Skeletal muscle cell (primary cell): ENCODE measurements around the gene ZBTB22.

Experiments used
- DNase-seq: peaks from one replicate; pipeline ENCODE4 v3.0.0-alpha.2; 2010; ENCODE audit warnings: low read depth
- H3K4me3 ChIP-seq: 2 replicates; pipeline ENCODE4 v1.5.1; 2011; ENCODE audit warnings: low read depth, mild to moderate bottlenecking, control low read depth, low read length, moderate library complexity

Gene ZBTB22

GRCh38 chr6:33312361-33313104 is 5.0 kb downstream of the ZBTB22 start:
- no peak for DNase-seq

DNA sequence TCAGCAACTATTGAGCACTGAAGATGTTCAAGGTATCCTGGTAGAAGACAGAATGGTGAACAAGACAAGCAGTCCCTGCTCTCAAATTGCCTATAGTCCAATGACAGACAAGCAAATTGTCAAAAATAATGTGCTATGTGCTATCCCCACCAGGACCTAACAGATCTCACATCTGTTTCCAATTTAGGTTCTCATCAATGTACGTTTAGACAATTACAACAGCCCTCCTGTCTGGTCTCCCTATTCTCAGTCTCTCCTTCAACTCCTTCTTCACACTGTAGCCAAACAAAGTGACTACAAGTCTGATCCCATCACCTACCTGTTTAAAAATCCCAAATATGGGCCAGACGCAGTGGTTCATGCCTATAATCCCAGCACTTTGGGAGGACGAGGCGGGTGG is 11.2 kb downstream of the ZBTB22 start:
- DNase-seq, result no peak
- no peak overlapping the region for H3K4me3 ChIP-seq

More at GRCh38 chr6:33312361-33313104, 5.0 kb downstream of the ZBTB22 start:
- peak overlapping the region; percentile 74 for H3K4me3 ChIP-seq

GRCh38 chr6:33305052-33305451 is 12.5 kb downstream of the ZBTB22 start:
- no peak overlapping the region for H3K4me3 ChIP-seq
- DNase-seq, result no peak

DNA sequence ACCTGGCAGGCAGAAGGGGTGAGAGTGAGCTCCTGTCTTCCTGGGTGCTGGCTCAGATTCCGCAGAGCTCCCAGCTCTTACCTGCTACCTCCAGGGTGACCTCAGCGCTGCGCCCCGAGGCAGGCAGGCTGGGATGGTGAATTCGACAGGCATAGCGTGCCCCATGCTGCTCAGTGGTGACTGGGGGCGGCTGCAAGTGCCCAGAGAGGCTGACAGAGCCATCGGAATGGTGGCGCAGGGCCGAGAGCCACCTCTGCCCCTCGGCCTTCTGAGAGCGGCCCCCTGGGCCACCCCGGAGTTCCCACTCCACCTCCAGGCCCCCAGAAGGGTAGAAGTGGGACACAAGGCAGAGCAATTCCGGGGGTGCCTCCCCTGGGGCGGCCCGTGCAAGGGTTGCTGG is 13.3 kb downstream of the ZBTB22 start:
- H3K4me3 ChIP-seq, result no peak overlapping the region
- no peak for DNase-seq

DNA sequence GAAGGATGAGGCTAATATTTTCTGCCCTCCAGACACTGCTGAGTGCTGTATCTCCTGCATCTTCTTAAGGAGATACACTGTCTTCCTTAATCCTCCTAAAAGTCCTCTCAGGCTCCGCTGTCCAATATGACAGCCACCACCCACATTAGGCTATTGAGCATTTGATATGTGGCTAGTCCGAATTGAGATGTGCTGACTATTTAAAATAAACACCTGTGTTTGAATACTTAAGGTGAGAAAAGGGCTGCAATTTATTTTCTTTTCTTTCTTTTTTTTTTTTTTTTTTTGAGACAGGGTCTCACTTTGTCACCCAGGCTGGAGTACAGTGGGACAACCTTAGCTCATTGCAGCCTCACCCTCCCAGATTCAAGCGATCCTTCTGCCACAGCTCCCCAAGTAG is 15.7 kb downstream of the ZBTB22 start:
- DNase-seq, result no peak
- no peak overlapping the region for H3K4me3 ChIP-seq

DNA sequence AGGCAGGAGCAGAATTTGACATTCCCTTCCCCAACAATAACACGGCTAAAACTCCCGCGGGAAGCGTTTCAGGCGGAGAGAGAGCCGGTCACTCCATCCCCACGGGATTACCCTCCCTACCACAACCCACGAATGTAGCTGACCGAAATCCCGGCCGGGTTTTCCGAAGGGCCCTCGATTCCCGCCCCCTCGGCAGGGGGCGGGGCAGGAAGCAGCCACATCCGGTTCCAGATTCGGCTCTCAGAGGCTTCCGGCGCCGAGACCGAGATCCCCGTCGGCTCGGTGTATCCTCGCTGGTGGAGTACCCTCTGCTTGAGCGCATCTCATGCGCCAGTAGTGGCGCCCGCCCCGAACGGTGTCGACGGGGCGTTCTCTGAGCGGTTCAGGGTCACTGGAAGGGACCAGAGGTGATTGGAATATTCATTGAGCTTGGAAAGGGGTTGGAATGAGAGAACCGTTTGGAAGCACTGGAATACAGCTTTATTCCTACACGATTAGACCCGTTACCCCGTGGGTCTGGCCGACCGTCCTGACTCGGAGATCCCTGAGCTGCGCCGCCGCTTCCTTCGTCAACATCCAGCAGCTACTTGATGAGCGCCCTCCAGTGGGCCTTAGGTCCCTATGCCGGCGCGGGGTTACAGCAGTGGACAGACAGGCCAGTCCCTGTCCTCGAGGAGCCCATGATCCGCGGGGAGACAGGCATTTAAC is 18.2 kb downstream of the ZBTB22 start:
- DNase-seq, result peak; percentile 66
- H3K4me3 ChIP-seq, result peak overlapping the region; percentile 76

DNA sequence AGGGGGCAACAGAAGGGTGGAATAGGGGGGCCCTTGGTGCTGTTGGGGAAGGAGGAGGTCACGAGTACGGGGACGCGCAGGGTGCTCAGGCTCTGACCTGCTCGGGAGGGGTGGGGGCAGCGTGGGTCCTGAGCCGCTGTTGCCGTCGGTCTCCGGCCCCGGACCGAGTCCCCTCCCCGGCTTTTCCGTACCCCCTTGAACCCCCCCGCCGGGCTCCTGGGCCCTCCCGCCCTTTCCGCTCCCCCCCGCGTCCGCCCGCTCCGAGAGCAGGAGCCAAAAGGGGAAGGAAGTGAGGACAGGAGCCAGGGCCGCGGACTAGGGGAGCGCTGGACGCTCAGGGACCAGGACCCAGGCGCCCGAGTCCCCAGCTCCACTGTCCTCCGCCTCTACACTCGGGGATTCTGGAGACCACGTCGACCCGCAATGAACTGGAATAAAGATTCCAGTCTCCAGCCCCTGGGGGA is 18.7 kb downstream of the ZBTB22 start, which contains the start of gene RGL2:
Gene RGL2, minus strand, starts transcription at position 170 of the 464 bp plus-strand sequence. CDS start 332 bp downstream, outside the sequence.
- DNase-seq, result no peak

DNA sequence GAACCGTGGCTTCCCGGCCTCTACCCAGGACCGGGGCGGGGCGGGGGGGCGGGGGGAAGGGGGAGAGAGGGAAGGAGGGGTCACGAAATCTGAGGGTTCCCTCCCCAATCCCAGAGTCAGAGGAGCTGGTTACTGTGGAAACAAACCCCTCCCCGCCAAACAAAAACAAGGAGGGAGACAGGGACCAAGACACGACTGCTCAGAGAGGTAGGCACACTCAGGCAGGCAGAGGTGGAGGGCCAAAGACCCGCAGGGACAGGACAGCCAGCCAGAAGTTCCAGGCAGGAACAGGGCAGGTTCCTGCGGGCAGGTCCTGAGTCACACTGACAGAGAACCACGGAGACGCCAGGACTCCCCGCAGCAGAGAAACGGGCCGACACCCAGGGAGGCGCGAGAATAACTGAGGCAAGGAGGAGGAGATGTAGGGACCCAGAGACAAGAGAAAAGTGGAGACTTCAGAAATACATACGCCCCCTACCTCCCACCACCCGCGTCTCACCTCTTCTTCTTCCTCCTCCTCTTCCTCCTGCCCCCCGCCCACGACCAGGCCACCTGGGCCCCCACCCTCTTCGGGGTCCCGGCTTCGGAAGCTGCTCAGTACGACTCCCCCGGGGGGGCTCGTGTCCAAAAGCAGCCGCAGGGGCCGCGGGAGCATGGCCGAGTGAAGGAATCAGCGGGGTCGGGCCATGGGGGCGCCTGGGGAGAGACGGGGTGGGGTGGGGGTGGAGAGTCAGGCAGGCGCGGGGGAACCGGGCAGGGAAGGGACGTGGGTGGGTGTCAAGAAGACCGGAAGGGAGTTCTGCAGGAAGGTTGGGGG is 19.4 kb downstream of the ZBTB22 start:
- DNase-seq, result no peak
- H3K4me3 ChIP-seq, result peak overlapping the region; percentile 76

More for the DNA sequence above, 18.7 kb downstream of the ZBTB22 start, which contains the start of gene RGL2:
- peak within 1 kb of the TSS; percentile 76 for H3K4me3 ChIP-seq

DNA sequence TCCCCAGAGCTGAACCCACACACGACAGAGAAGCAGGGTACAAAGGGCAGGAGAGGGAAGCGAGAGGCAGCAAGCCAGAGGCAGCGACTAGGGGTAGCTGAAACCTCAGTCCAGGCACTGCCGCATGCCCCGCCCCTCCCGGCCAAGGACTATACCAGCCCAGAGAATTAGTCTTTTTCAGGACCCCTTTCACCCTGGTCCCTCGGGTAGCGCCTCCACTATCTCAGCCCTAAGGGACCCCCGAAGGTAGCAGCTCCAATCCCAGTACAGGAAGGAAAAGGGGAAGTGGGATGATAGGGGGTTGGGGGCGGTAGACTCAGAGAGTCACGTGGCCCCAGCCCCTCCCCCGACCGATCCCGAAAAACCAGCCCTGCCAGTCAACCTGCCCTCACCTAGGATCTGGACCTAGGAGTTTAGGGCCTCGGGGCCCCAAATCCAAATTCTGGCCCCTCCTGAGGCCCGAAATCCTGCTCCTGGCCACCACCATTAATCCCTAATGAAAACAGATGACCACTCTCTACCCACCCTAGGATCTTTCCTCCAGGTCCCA is 20.1 kb downstream of the ZBTB22 start:
- peak overlapping the region; percentile 76 for H3K4me3 ChIP-seq
- DNase-seq, result no peak

DNA sequence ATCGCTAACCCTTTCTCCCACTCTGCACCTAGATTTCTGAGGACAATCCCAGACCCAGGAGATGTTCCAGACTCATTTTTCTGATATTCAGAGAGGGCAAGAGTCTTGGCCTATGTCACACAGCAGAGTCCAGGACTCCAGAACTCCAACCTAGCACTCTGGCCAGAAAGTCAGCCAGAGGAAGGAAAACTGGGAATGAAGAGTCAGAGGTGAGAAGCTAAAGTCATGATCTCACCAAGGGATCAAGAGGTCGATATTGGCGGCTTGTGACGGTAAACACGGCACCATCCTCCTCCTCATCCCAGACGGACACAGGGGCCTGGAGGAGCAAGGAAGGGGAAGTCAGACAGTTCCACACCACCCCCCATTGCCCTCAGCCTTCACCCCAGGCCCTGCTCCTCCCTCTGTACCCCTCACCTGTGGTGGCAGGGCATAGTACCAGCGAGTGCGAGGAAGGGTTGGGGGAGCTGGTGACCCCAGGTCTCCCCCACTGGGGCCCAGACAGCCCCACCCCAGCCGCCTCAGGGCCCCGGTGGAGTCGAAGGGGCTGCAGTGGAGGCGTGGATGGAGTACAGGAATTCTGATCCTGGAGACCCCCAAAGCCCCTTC is 20.6 kb downstream of the ZBTB22 start:
- DNase-seq, result no peak
- H3K4me3 ChIP-seq, result peak overlapping the region; percentile 76

DNA sequence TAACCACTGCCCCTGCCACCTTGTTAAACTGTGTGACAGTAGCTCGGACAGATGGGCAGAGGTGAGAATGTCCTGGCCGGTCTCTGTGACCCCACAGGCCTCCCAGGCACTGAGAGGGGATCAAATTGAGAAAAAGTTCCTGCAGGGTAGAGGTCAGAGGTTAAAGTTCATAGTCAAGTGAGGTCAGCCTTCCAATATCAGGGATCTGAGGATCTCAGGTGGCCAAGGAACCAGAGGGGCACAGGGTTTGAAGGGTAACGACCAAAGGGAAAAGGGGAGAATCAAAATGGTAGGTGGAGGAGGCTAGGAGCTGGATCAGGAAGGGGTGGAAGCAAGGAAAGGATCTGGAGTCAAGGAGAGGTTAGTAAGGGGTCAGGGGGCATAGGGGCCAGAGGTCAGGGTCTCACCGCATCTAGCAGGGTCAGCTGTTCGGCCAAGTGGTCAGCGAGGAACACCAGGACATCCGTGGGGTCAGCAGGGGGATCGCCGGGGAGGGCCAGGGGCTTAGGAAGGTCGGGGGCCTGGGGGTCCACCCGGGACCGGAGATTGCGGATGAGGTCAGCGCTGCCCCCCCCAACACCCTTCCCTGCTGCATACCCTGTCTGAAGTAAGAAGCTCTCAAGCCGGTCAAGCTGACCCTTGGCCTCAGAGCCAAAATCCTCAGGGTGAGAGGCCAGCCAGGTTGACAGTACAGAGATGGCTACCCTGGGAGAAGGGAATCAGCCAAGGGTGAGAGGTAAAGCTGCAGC is 21.7 kb downstream of the ZBTB22 start:
- DNase-seq, result no peak

GRCh38 chr6:33294086-33294823 is 23.3 kb downstream of the ZBTB22 start:
- H3K4me3 ChIP-seq, result no peak overlapping the region
- no peak for DNase-seq

More for the DNA sequence above, 21.7 kb downstream of the ZBTB22 start:
- no peak overlapping the region for H3K4me3 ChIP-seq

DNA sequence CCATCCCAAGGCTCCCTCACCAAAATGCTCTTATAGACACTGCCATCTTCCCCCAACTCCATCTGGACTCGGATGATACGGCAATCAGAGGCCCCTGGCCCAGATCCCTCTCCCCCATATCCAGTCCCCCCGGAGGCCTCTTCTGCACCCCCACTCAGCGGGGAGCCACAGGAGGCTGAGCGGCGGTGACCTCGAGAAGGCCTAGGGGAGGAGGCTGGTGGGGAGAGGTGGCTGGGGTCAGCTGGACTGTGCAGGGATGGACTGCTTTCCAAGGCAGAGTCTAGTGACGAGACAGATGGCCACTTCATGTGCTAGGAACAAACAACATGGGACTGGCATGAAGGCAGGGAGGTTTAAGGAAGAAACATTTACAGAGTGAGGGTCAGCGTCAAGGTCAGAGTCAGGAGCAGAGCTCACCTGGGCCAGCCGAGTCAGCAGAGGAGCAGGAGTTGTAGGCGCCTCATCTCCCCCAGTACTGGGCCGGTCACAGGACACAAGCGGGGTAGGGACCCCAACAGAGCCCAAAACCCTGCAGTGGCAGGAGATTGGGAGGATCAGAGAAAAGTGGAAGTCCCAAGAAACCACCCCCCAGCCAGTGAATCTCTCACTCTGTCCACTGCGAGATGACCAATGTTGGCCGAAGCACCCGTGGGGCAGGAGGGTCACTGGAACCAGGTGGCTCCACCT is 24.4 kb downstream of the ZBTB22 start:
- DNase-seq, result no peak
- no peak overlapping the region for H3K4me3 ChIP-seq

GRCh38 chr6:33290459-33290858 is 27.1 kb downstream of the ZBTB22 start:
- peak overlapping the region; percentile 97 for H3K4me3 ChIP-seq
- DNase-seq, result no peak

DNA sequence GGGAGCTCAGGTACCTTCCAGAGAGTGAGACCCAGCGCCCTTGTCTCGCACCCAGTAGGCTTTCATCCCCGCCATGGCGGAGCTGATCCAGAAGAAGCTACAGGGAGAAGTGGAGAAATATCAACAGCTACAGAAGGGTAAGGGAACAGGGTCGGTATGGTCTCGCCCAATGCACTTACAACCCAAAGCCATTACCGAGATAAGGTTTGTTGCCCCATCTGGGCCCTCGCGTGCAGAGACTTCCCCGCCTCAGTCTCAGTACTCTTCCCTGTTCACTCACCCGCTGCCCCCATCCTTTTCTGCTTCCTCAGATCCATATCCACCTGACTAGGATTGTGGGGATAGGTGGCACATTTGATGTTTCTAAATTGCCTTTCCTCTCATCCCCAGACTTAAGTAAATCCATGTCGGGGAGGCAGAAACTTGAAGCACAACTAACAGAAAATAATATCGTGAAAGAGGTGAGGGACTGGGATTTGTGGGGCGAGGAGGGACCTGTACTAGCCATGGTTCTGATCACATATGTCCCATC is 27.7 kb downstream of the ZBTB22 start:
- DNase-seq, result no peak
- peak overlapping the region; percentile 97 for H3K4me3 ChIP-seq

DNA sequence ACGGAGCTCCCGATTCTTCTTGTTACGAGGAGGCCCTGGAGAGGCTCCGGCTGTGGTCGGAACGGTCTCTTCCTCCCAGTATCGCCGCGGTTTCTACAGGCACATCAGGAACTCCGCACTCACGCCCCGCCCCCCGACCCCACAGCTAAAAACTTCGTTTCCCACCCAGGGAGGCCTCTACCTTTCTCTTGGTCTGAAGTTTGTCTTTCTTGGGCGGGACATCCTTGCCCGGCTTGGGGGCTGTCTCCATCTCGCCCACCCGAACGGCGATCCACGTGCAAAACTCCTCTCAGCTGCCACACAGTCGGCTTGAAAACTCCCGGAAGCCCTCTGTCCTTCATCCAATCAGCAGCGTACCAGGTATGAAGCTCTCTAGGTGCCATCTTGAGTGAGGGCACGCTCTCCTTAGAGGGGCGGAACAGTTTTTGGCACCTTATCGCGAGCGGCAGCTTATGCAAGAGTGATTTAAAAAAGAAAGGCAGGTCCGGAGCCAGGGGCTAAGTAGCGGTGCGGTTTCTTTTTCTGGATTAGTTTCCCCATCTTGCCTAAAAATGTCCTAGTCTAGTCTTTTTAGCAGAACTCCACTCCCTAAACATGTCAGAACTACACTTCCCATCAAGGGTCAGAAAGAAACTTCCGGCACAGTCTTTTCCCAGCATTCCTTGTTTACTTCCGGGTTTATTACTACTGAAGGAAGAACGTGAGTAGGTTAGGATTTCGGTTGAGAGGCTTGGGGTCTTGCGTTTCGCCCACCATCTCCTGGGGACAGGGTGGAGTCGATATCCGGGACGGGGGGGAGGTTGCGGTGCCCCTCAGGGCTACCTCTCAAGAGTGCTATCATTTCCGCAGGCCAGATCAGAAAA is 28.4 kb downstream of the ZBTB22 start, which contains the start of the genes PFDN6 and WDR46:
Gene PFDN6, plus strand, starts transcription at position 681 of the 863 bp plus-strand sequence. CDS start 256 bp downstream, outside the sequence.
Gene WDR46, minus strand, starts transcription at position 319 of the 863 bp plus-strand sequence. Its CDS starts 69 bp downstream, at position 250.
- DNase-seq, result peak; percentile 67
- H3K4me3 ChIP-seq, result peak within 1 kb of the TSS; percentile 97
